ENCODE measurements around the gene PALMD. TPM values are rescaled to one million over a fixed set of nuclear protein-coding genes. Genes with fewer than 3 reads are reported as not detected.

The PALMD gene
- polyA plus RNA-seq, 1 of the 3 experiments (the other 2 are of a cell fraction), result 1.8 TPM

DNA sequence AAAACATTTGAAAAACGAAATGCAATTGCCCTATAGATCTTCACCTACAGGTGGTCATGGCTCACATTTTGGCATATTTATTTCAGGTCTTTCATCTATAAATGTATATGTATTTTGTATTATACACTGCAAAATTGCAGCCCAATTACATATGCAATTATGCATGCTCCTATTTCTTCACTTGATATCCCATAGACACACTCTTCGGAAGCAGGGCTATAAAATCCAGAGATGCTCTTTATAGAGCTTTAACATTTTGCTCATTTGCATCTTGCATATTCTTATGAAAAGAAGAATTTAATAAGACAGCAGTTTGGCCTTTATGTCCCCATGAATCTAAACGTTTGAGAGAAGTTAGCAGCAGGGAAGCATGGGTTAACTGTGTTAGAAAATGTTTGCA, 44.7 kb upstream of the PALMD start:
- H3K36me3 ChIP-seq (replicated peaks in 1 of 2; ENCODE audit: control insufficient read depth in 1 of 2, insufficient read depth in 2 of 2, low read length in 1 of 2), result no peaks in the 10 kb centered on the region
- H3K4me2 ChIP-seq, result no peak overlapping the region
- no peaks in the 10 kb centered on the region for H4K20me1 ChIP-seq (ENCODE audit: insufficient read depth)
- H3K9me2 ChIP-seq, result no peaks in the 10 kb centered on the region
- H3K27me3 ChIP-seq (ENCODE audit: insufficient read depth), result no peaks in the 10 kb centered on the region
- peaks cover 0 to 25% of the 10 kb centered on the region in 2 experiments; a peak in 3 of 4 replicates for H3K4me1 ChIP-seq (ENCODE audit: control insufficient read depth in 1 of 2, insufficient read depth in 2 of 2, low read depth in 1 of 2, low read length in 1 of 2)
- CTCF ChIA-PET, result no interaction called here
- 88% methylated on average over 3 of the region's 3 CpGs for WGBS (ENCODE audit: low lambda C conversion rate)
- no peak overlapping the region for H3K4me3 ChIP-seq (ENCODE audit: low read depth in 2 of 2, low read length in 1 of 2)
- peak overlapping the region; percentile 57; the same call in 1 of the 2 replicates for H3K9ac ChIP-seq
- peak overlapping the region; percentile 53; the same call in 1 of the 2 replicates for H2AFZ ChIP-seq (ENCODE audit: low read depth)
- H3K9me3 ChIP-seq, result no peaks in the 10 kb centered on the region
- H3F3A ChIP-seq (replicated peaks; ENCODE audit: insufficient read depth), result peaks cover 43% of the 10 kb centered on the region
- POLR2A ChIA-PET, result no interaction called here
- no peak for DNase-seq
- no peak for TF ChIP-seq EZH2phosphoT487 (IDR thresholded peaks at IDR 0.05; ENCODE audit: borderline replicate concordance, low read depth)
- no peak for TF ChIP-seq GABPA (IDR thresholded peaks at IDR 0.05; ENCODE audit: low read depth)
- peak overlapping the region in 1 of 2 experiments; percentile 98; a peak in 2 of 4 replicates for H3K27ac ChIP-seq (ENCODE audit: low read depth in 2 of 2, low read length in 1 of 2)
- H3K79me2 ChIP-seq (ENCODE audit: insufficient read depth), result no peaks in the 10 kb centered on the region

DNA sequence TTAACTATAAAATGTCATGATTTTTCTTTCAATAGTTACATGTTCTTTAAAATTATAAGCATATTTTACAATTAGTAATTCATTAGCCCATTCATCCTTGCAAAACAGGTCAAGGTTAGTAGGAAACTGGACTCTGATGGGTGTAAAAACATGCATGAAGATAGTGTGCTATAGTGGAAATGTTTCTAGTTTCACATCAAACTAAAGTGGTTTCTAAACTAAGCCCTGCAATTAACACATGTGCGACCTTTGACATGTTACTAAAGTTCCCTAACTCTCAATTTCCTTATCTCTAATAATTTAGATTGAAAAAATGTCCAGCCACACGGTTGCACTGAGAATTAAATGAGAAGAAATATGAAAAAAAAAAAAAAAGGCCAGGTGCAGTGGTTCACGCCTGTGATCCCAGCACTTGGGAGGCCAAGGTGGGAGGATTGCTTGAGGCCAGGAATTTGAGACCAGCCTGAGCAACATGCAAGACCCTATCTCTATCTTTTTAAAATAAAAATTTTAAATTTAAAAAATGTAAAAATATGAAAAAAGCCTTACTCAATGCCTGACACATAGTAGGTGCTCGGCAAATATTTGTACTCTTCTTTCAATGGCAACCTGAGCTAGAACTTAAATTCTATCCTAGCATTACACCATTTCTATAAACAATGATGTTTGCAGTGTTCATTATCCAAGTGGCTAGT, 44.1 kb upstream of the PALMD start:
- CTCF ChIA-PET, result no interaction called here
- no peak overlapping the region; the same call in 1 of the 2 replicates for H2AFZ ChIP-seq (ENCODE audit: low read depth)
- no peaks in the 10 kb centered on the region for H3K9me3 ChIP-seq
- peaks cover 0 to 25% of the 10 kb centered on the region in 2 experiments; a peak in 3 of 4 replicates for H3K4me1 ChIP-seq (ENCODE audit: control insufficient read depth in 1 of 2, insufficient read depth in 2 of 2, low read depth in 1 of 2, low read length in 1 of 2)
- no peaks in the 10 kb centered on the region for H3K79me2 ChIP-seq (ENCODE audit: insufficient read depth)
- H3K36me3 ChIP-seq (replicated peaks in 1 of 2; ENCODE audit: control insufficient read depth in 1 of 2, insufficient read depth in 2 of 2, low read length in 1 of 2), result no peaks in the 10 kb centered on the region
- no peak for DNase-seq
- POLR2A ChIA-PET, result no interaction called here
- WGBS (ENCODE audit: low lambda C conversion rate), result 83% methylated on average over 4 of the region's 4 CpGs
- H4K20me1 ChIP-seq (ENCODE audit: insufficient read depth), result no peaks in the 10 kb centered on the region
- no peaks in the 10 kb centered on the region for H3K9me2 ChIP-seq
- H3K4me3 ChIP-seq (ENCODE audit: low read depth in 2 of 2, low read length in 1 of 2), result no peak overlapping the region
- no peak overlapping the region for H3K4me2 ChIP-seq
- no peak overlapping the region; a peak in 1 of 4 replicates for H3K27ac ChIP-seq (ENCODE audit: low read depth in 2 of 2, low read length in 1 of 2)
- peaks cover 44% of the 10 kb centered on the region for H3F3A ChIP-seq (replicated peaks; ENCODE audit: insufficient read depth)
- H3K27me3 ChIP-seq (ENCODE audit: insufficient read depth), result no peaks in the 10 kb centered on the region
- 0 out of 2 replicates have a peak overlapping the region, but pooled peaks have one; percentile 57 for H3K9ac ChIP-seq
- TF ChIP-seq, protein P1, sequence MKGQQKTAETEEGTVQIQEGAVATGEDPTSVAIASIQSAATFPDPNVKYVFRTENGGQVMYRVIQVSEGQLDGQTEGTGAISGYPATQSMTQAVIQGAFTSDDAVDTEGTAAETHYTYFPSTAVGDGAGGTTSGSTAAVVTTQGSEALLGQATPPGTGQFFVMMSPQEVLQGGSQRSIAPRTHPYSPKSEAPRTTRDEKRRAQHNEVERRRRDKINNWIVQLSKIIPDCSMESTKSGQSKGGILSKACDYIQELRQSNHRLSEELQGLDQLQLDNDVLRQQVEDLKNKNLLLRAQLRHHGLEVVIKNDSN (IDR thresholded peaks at IDR 0.05; ENCODE audit: borderline replicate concordance, low read depth), result no peak
- TF ChIP-seq MXI1 (IDR thresholded peaks at IDR 0.05; ENCODE audit: low read depth, low read length), result no peak
- no peak for TF ChIP-seq RAD21 (IDR thresholded peaks at IDR 0.05; ENCODE audit: low read length)
- no peak for TF ChIP-seq REST (IDR thresholded peaks at IDR 0.05; ENCODE audit: low read depth, low read length)
- no peak for TF ChIP-seq SMC3 (IDR thresholded peaks at IDR 0.05; ENCODE audit: low read depth, low read length)
- TF ChIP-seq RFX5 (IDR thresholded peaks at IDR 0.05; ENCODE audit: low read length), result no peak
- TF ChIP-seq JUND (IDR thresholded peaks at IDR 0.05), result no peak
- TF ChIP-seq GATA2 (CRISPR knock-in tag; IDR thresholded peaks at IDR 0.05), result no peak
- TF ChIP-seq EZH2phosphoT487 (IDR thresholded peaks at IDR 0.05; ENCODE audit: borderline replicate concordance, low read depth), result no peak
- TF ChIP-seq FOXM1 (IDR thresholded peaks at IDR 0.05; ENCODE audit: low read depth), result no peak
- no peak for TF ChIP-seq TEAD4 (IDR thresholded peaks at IDR 0.05; ENCODE audit: borderline replicate concordance, insufficient read depth)
